Prostate gland (tissue), 2 donors: ENCODE data around the gene MFGE8. TPM values are rescaled to one million over a fixed set of nuclear protein-coding genes. Genes with fewer than 3 reads are reported as not detected.

Source experiments
- DNase-seq: peaks from one replicate; pipeline ENCODE4 v3.0.0-alpha.2; 2019; ENCODE audit warnings: low spot score
- H3K27ac ChIP-seq, 2 donors: fragments of 200-600 bp; sonication (generic); 2 replicates each; pipeline ENCODE4 v1.5.1; 2017 to 2019
- H3K27me3 ChIP-seq: fragments of 200-600 bp; sonication (generic); replicated peaks from 2 replicates; pipeline ENCODE4 v1.5.1; 2019; ENCODE audit not compliant: insufficient read depth
- H3K36me3 ChIP-seq, 2 donors: fragments of 200-600 bp; sonication (generic); 1 replicate in 1 of 2; 2 replicates in 1 of 2; pipeline versions ENCODE4 v1.5.1 to v1.8.1; 2017 to 2019
- H3K4me1 ChIP-seq: fragments of 200-600 bp; sonication (generic); replicated peaks from 2 replicates; pipeline ENCODE4 v1.5.1; 2019
- H3K4me3 ChIP-seq, 2 donors: fragments of 200-600 bp; sonication (generic); 2 replicates each; pipeline ENCODE4 v1.5.1; 2017 to 2019
- H3K9me3 ChIP-seq: fragments of 200-600 bp; sonication (generic); 2 replicates; pipeline ENCODE4 v1.5.1; 2017
- POLR2A ChIP-seq: fragments of 450-650 bp; IDR thresholded peaks from one replicate; pipeline ENCODE4 v1.6.1; 2016; ENCODE audit warnings: antibody characterized with exemption, mild to moderate bottlenecking
- POLR2AphosphoS5 ChIP-seq: sonication (generic); formaldehyde crosslinking; IDR thresholded peaks from one replicate; pipeline ENCODE4 v1.6.1; 2017; ENCODE audit warnings: antibody characterized with exemption
- WGBS: methylation state at CpG from one replicate; pipeline ENCODE4 v1.1.5; 2018; 5-methylcytosine and 5-hydroxymethylcytosine counted together
- intact Hi-C: fragments of 100-400 bp; cut with DNase I; formaldehyde crosslinking; loops from one replicate; pipeline ENCODE4 v1.14.2; 2022
- total RNA-seq, 2 donors: library from RNA; depleted of rRNA; stranded (reverse); fragments of >200 nt; gene quantifications; one replicate each; pipeline ENCODE4 v1.1.0, GENCODE V29; 2016
- TF ChIP-seq, protein P1 (sequence below), 4 experiments: fragments of 200-600 bp in 2 of 4; fragments of 450-650 bp in 2 of 4; sonication (generic) in 2 of 4; IDR thresholded peaks; 1 replicate in 3 of 4; 2 replicates in 1 of 4; pipeline ENCODE4 v1.5.1; 2016 to 2019; ENCODE audit warnings: antibody characterized with exemption in 4 of 4, mild to moderate bottlenecking in 2 of 4, moderate library complexity in 2 of 4

MFGE8 gene
- total RNA-seq, 2 donors from 2014 or later, result 63.1 to 263 TPM

DNA sequence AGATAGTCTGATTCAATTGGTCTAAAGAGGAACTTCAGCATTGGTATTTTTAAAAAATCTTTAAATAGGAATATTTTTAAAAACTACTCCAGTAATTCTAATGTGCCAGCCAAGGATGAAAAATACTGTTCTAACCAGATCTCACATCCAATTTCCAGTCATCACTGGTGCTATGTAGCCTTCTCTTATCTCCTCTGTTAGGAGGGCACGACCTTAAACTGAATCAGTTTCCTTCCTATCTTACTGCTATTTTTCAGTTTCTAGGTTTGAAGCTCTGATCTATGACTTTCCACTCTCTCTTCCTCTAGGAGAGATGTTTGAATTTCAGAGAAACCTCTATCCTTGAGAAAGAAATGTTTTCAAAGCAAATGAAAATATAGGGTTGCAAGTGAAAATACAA, 49.8 kb downstream of the MFGE8 start:
- DNase-seq, result no peak
- Histone ChIP-seq H3K4me3 (no peak overlapping the region), H3K4me1 (no peaks in the 10 kb centered on the region), H3K27me3 (no peaks in the 10 kb centered on the region), H3K27ac (no peak overlapping the region), H3K36me3 (no peaks in the 10 kb centered on the region), H3K9me3 (no peaks in the 10 kb centered on the region)
- TF ChIP-seq, protein P1, sequence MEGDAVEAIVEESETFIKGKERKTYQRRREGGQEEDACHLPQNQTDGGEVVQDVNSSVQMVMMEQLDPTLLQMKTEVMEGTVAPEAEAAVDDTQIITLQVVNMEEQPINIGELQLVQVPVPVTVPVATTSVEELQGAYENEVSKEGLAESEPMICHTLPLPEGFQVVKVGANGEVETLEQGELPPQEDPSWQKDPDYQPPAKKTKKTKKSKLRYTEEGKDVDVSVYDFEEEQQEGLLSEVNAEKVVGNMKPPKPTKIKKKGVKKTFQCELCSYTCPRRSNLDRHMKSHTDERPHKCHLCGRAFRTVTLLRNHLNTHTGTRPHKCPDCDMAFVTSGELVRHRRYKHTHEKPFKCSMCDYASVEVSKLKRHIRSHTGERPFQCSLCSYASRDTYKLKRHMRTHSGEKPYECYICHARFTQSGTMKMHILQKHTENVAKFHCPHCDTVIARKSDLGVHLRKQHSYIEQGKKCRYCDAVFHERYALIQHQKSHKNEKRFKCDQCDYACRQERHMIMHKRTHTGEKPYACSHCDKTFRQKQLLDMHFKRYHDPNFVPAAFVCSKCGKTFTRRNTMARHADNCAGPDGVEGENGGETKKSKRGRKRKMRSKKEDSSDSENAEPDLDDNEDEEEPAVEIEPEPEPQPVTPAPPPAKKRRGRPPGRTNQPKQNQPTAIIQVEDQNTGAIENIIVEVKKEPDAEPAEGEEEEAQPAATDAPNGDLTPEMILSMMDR (IDR thresholded peaks at IDR 0.05), result no peak
- TF ChIP-seq POLR2AphosphoS5, result no peak
- TF ChIP-seq POLR2A, result no peak
- intact Hi-C loops, result no loop called here
- 83% methylated on average over 1 of the region's 1 CpG for WGBS

DNA sequence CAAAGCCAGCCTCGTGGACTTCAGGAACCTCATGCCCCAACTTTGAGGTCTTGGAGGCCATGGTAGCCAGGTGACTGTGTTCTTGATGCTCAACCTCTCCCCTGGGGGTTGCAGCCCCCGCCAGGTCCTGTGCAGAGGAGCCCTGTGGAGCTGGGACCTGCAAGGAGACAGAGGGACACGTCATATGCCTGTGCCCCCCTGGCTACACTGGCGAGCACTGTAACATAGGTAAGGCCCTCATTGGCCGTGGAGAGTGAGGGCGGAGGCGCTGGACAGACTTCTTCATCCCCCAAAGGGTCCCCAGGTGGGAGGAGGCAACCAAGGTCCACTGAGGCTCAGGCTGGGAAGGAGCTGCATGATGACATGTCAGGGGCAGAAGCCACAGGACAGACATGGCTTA, 53.0 kb downstream of the MFGE8 start:
- Histone ChIP-seq H3K4me3 (no peak overlapping the region), H3K9me3 (no peaks in the 10 kb centered on the region), H3K27me3 (no peaks in the 10 kb centered on the region), H3K4me1 (no peaks in the 10 kb centered on the region), H3K36me3 (no peaks in the 10 kb centered on the region), H3K27ac (no peak overlapping the region)
- TF ChIP-seq POLR2AphosphoS5 (no peak), POLR2A (no peak)
- TF ChIP-seq, protein P1 (IDR thresholded peaks at IDR 0.05), result no peak
- 76% methylated on average over 6 of the region's 7 CpGs for WGBS
- DNase-seq, result no peak
- intact Hi-C loops, result no loop called here

DNA sequence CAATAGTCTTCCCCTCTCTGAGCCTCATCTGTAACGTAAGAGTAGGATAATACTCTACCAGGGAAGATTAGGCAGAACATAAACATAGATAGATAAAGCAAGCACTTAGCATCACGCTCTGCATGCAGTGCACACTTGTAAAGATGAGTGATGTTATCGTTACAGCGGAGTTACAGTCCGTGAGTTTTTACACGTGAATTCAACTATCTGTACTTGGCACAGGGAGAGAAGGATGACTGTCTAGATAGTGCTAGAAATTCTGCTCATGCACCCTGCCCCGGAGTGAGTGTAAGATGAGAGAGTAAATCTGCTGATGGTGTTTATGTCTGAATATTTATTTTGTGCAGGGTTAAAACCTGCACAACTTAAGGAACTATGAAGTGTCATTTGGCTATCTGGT, 53.6 kb downstream of the MFGE8 start:
- no peak overlapping the region for H3K4me3 ChIP-seq
- H3K36me3 ChIP-seq, result no peaks in the 10 kb centered on the region
- no peaks in the 10 kb centered on the region for H3K9me3 ChIP-seq
- no peaks in the 10 kb centered on the region for H3K4me1 ChIP-seq
- 26% methylated on average over 7 of the region's 7 CpGs for WGBS
- no peaks in the 10 kb centered on the region for H3K27me3 ChIP-seq
- no peak for DNase-seq
- no peak for TF ChIP-seq POLR2AphosphoS5
- no peak for TF ChIP-seq POLR2A
- H3K27ac ChIP-seq, result no peak overlapping the region
- intact Hi-C loops, result no loop called here

- no peaks in the 10 kb centered on the region for H3K36me3 ChIP-seq
- TF ChIP-seq, protein P1 (IDR thresholded peaks at IDR 0.05), result no peak
- TF ChIP-seq POLR2A (no peak), POLR2AphosphoS5 (no peak)
Measured at GRCh38 chr15:88858934-88859333, 54.2 kb downstream of the MFGE8 start.

DNA sequence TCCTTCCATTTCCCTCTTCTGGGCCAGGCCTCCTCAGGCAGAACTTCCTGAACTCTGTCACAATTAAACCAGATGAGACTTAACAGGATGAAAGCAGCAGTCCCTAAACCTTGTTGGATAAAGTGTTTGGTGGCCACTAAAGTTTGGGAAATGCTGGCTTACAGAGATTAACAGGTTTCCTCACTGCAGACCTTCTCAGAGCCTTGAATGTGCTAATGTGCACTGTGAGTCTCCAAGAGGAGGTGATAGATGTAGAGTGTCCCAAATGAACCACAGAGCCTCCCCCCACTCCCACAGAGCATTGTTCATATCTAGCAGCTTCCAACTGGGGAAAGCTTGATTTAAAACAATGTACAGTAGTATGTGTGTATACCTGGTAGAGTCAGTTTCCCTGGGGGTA, 60.7 kb downstream of the MFGE8 start:
- Histone ChIP-seq H3K9me3 (no peaks in the 10 kb centered on the region), H3K4me1 (no peaks in the 10 kb centered on the region), H3K27me3 (no peaks in the 10 kb centered on the region), H3K4me3 (no peak overlapping the region), H3K36me3 (no peaks in the 10 kb centered on the region), H3K27ac (no peak overlapping the region)
- intact Hi-C loops, result no loop called here
- DNase-seq, result no peak
- TF ChIP-seq POLR2A (no peak), POLR2AphosphoS5 (no peak)
- TF ChIP-seq, protein P1 (IDR thresholded peaks at IDR 0.05), result no peak

More at GRCh38 chr15:88858934-88859333, 54.2 kb downstream of the MFGE8 start:
- 87% methylated on average over 9 of the region's 11 CpGs for WGBS
- Histone ChIP-seq H3K27ac (no peak overlapping the region), H3K27me3 (no peaks in the 10 kb centered on the region), H3K4me1 (no peaks in the 10 kb centered on the region), H3K4me3 (no peak overlapping the region), H3K9me3 (no peaks in the 10 kb centered on the region)
- intact Hi-C loops, result no loop called here
- no peak for DNase-seq
